ENCODE results near the gene LATS2. TPM values are rescaled to one million over a fixed set of nuclear protein-coding genes. Genes with fewer than 3 reads are reported as not detected.

LATS2 gene
- total and polyA plus RNA-seq, 2 of the 8 experiments (the other 6 are each of a cell fraction or from before 2014, with no cell fraction given): 8.3 to 26.2 TPM

DNA sequence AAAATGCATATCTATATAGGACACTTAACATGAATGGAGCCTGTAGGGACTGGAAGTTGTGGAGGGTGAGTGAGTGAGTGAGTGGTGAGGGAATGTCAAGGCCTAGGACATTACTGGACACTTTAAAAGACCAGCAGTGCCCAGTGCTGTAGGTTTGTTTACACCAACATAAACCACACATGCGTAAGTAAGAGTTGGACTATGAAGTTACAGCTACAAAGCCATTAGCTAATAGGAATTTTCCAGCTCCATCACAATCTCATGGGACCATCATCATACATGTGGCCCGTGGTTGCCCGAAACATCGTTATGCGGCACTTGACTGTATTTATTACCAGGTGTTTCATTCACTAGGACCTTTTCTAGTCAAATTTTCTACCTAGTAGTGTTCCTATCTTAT is 49.2 kb downstream of the LATS2 start (continued):
- TF ChIP-seq POLR2AphosphoS5 (IDR thresholded peaks at IDR 0.05; ENCODE audit: low read depth, low read length) (no peak), CREB1 (IDR thresholded peaks at IDR 0.05) (no peak)
